GM12872 (cell line): ENCODE data around the gene CADPS2.

ENCODE experiments used
- CTCF ChIP-seq: IDR thresholded peaks from 3 replicates; pipeline ENCODE4 v1.5.1; 2011; ENCODE audit warnings: low read depth, mild to moderate bottlenecking, low read length, moderate library complexity; ENCODE audit not compliant: insufficient read depth

Gene CADPS2

GRCh38 chr7:122896509-122896908 is 10.2 kb upstream of the CADPS2 start:
- no peak for TF ChIP-seq CTCF

GRCh38 chr7:122893486-122893885 is 7.2 kb upstream of the CADPS2 start:
- no peak for TF ChIP-seq CTCF

DNA sequence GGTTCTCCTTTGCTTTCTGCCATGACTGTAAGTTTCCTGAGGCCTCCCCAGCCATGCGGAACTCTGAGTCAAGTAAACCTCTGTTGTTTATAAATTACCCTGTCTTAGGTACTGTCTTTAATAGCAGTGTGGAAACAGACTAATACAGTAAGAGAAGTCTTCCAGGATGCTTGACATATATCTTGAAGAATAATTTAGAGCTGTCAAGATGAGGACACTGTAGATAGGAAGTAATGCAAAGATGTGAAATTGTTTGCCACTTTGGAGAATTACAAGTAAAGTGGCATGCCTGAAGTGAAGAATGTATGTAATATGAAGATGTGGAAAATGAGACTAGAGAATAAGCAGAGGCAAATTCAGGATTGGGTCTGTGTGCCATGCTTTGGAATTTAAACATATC is 2.9 kb upstream of the CADPS2 start:
- TF ChIP-seq CTCF = no peak

- no peak for TF ChIP-seq CTCF
Measured at GRCh38 chr7:122887848-122888247, 1.6 kb upstream of the CADPS2 start.

DNA sequence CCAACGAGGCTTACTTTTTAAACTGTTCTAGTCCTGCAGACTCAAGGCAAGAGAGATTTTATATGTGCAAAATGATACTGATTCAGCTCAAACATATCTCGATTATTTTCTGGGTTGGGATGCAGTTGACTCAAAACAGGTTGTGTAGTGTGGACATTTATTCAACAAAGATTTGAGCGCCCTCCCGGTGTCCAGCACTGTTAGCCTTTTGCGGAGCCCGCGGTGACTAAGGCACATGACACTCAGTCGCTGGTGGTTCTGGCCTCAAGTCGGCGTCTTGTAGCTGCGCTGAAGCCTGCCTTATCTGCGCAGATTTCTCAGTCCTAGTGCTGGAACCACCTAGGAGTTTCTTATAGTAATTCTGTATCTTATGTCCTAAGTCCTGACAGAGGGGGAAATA is 938 bp upstream of the CADPS2 start:
- peak; percentile 36; the same call in 1 of the 3 replicates for TF ChIP-seq CTCF

GRCh38 chr7:122885583-122886356 is 490 bp downstream of the CADPS2 start:
- TF ChIP-seq CTCF = 0 out of 3 replicates have a peak, but pooled peaks have one; percentile 7

- no peak for TF ChIP-seq CTCF
Measured at GRCh38 chr7:122884186-122884585, 2.1 kb downstream of the CADPS2 start.
